Inferior parietal cortex (tissue), 1 donor: Measurements from ENCODE around the gene HMGCL.

Experiments
- DNase-seq: peaks from one replicate; pipeline ENCODE4 v3.0.0-alpha.2; 2016; ENCODE audit errors: extremely low spot score

The HMGCL gene

DNA sequence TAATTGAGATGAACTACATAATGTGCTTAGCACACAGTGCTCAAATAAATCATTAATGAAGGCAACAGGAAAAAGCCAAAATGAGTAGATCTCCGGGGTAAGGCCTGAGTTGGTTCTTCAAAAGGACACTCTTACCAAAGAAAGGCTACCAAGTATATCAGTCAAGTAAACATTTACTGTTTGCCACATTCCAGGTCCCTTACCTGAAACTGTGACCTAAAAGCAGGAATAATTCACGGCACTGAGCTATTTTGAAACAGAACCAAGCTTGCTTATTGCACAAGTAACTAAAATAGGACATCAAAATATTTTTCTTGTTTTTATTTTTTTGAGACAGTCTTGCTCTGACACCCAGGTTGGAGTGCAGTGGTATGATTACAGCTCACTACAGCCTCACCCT is 49.0 kb downstream of the HMGCL start:
- DNase-seq = no peak

DNA sequence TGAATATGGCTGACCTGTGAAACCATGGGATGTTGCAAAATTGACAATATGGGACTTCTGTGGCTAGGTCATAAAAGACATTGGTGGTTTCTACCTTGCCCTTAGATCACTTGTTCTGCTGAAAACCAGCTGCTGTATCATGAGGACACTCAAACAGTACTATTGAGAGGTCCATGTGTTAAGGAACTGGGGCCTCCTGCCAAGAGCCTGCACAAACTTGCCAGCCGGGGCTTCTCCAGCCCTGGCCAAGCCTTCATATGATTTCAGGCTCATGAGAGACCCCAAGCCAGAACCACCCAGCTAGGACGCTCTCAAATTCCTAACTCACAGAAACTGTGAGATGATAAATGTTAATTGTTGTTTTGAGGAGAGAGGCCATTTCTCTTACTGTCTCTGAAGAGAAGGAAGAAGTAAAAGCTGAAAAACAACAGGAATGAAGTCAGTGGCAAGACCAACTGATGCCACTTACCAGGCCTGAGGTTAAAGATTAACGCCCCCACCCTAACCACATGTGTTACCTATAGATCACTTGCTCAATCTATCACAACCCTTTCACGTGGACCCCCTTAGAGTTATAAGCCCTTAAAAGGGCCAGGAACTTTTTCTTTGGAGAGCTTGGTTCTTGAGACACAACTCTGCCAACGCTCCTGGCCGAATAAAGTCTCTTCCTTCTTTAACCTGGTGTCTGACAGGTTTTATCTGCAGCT is 50.9 kb downstream of the HMGCL start:
- no peak for DNase-seq

DNA sequence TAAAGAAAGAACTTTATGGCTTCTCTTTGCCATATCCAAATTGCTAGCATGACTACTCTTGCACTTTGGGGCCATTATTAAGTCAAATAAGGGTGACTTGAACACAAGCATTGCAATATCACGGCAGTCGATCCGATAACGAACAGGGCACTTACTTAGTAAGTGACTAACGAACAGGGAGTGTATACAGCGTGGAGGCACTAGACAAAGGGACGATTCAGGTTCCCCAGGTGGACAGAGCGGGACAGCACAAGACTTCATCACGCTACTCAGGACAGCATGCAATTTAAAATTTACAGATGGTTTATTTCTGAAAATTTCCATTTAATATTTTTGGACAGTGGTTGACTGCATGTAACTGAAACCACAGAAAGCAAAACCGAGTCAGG is 52.4 kb downstream of the HMGCL start:
- DNase-seq = no peak

DNA sequence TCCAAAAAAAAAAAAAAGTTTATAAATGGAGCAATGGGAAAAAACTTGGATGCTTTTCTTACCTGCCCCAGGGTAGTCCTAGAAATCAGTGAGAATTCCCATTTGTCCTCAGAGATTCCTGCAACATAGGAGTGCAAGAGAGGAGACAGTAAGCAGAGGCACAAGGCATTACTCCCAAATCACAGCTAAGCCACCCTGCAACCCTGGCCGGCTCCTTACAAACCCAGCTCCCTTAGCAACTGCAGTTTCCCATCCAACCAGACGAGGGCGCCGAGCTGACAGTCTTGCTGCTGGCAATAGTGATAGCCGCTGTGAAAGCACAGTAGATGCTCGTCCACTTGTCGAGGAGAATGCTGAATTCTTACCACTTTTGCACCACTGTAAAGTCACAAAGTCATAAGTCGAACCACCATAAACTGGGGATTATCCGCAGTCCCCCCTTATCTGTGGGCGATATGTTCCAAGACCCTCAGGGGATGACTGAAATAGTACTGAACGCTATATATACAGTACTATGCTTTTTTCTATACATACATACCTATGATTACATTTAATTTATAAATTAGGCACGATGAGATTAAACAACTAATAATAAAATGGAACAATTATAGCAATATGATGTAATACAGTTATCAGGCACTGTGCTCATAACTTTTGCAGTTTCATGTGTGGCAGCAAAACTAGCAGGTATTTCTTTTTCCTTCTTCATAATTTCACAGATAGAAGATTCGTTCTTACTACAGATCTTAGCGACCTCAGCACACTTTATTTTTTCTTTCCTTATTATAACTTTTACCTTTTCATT is 53.0 kb downstream of the HMGCL start:
- DNase-seq = peak; percentile 92

DNA sequence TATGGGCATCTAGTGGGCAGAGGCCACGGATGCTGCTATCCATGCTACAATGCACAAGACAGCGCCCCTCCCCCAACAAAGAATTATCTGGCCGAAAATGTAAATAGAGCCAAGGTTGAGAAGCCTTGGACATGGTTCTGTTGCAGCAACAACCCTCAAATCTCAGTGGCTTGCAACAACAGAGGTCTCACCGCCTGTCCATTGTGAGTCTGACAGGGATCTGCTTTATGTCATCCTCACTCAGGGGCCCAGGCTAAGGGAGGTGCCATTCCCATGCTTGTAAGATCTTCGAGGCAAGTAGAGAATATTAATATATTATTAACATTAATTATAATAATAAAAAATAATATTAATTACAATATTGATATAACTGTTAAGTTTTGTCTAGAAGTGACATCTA is 56.5 kb downstream of the HMGCL start:
- DNase-seq = no peak

DNA sequence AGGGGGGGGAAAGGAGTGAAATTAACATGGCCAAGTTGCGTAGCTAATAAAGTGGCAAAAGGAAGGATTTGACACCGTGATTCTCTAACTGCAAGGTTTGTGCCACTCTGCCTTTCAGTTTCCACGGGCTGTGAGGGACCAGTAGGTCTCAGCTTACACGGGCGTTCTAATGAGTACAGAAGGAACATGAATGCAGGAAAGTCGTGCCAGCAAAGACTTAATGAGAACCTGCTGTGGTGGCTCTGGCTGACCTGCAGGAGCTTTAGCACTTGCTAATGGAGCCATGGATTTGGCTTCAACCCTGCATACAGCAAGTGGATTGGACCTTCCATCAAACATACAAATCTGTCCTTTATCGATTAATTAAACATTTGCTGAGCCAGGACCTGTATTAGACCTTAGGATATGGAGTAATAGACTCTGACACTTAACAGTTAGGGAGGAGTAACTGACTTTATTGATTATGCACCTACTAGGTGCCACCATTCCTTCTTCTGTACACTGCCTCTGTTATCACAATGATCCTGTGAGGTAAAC is 62.1 kb downstream of the HMGCL start:
- no peak for DNase-seq

DNA sequence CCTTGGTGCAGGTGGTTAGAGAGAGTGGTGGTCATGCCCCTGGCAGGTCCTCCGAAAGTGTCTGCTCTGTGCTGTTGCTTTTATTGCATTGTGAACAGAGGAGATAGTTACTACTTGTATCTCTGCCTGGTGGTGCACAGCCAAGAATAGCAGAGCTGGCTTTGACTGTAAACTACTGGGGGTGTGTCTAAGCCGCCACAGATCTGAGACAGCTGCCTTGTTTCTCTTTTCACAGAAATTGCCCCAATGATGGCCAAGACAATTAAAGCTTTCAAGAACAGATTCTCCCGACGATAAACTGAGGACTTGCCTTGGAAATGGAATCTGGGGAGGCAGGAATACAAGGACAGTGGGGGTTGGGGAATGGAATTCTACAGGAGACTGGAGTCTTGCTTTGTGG is 66.0 kb downstream of the HMGCL start:
- DNase-seq = peak; percentile 68

DNA sequence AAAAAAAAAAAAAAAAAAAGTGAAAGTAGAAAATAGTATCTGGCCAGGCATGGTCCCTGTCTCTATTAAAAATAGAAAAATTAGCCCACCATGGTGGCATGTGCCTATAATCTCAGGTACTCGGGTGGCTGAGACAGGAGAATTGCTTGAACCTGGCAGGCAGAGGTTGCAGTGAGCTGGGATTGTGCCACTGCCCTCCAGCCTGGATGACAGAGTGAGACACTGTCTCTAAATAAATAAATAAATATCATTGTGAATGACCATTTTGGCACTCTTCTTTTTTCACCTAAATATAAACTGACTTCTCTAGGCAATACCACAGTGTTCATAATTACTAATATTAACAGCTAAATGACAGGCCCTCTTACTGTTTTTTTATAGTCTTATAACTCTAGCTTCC is 67.4 kb downstream of the HMGCL start:
- DNase-seq = no peak

DNA sequence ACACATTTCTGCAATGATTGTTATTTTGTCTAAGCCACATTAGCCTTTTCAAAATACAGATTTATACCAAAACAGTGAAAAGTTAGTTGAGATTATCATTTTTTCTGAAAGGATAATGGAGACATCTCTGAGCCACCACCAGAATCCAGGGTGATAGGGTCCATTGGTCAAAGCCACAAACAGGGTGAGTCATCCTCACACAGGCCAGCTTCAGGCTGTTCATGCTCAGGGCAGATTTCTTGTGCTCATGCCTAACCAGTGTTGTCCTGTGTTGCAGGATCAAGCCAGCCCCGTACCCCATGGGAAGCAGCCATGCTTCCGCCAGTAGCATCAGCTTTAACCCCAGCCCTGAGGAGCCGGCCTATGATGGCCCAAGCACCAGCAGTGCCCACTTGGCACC is 68.6 kb downstream of the HMGCL start:
- no peak for DNase-seq

DNA sequence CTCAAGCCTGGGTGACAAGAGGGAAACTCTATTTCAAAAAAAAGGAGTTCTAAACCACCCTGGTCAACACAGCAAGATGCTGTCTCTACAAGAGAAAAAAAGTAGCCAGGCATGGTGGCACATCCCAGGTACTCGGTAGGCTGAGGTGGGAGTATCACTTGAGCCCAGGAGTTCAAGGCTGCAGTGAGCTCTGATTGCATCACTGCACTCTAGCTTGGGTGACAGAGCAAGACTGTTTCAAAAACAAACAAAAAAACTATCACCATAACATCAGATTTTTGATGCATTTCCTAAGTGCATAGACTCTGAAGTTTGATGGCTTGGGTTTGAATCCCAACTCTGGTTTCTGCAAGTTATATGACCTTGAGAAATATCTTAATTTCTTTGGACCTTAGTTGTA is 72.3 kb downstream of the HMGCL start:
- DNase-seq = no peak
